ENCODE data around the gene CNIH3.

Gene CNIH3

GRCh38 chr1:224749916-224750315 is 133.8 kb downstream of the CNIH3 start:
- no peak for DNase-seq
- in situ Hi-C loops (cut with HindIII; ENCODE audit: low pct_ligation_motif_present, low pct_unique_long_range_greater_than_20kb, low sequenced_read_pairs), result no loop called here

- DNase-seq, result no peak
- in situ Hi-C loops (cut with HindIII; ENCODE audit: low pct_ligation_motif_present, low pct_unique_long_range_greater_than_20kb, low sequenced_read_pairs), result no loop called here
These were observed 135.7 kb downstream of the CNIH3 start for GRCh38 chr1:224751624-224752311.

- in situ Hi-C loops (cut with HindIII; ENCODE audit: low pct_ligation_motif_present, low pct_unique_long_range_greater_than_20kb, low sequenced_read_pairs), result no loop called here
- DNase-seq, result no peak
These were observed 137.4 kb downstream of the CNIH3 start for GRCh38 chr1:224753491-224753890.

GRCh38 chr1:224755586-224755985 is 139.5 kb downstream of the CNIH3 start:
- in situ Hi-C loops (cut with HindIII; ENCODE audit: low pct_ligation_motif_present, low pct_unique_long_range_greater_than_20kb, low sequenced_read_pairs), result no loop called here
- no peak for DNase-seq

GRCh38 chr1:224757508-224757907 is 141.4 kb downstream of the CNIH3 start:
- in situ Hi-C loops (cut with HindIII; ENCODE audit: low pct_ligation_motif_present, low pct_unique_long_range_greater_than_20kb, low sequenced_read_pairs), result no loop called here
- DNase-seq, result no peak

- in situ Hi-C loops (cut with HindIII; ENCODE audit: low pct_ligation_motif_present, low pct_unique_long_range_greater_than_20kb, low sequenced_read_pairs), result no loop called here
These were observed 143.0 kb downstream of the CNIH3 start for GRCh38 chr1:224759135-224759534.

GRCh38 chr1:224759681-224760091 is 143.6 kb downstream of the CNIH3 start:
- in situ Hi-C loops (cut with HindIII; ENCODE audit: low pct_ligation_motif_present, low pct_unique_long_range_greater_than_20kb, low sequenced_read_pairs), result no loop called here
- no peak for DNase-seq

More at GRCh38 chr1:224759135-224759534, 143.0 kb downstream of the CNIH3 start:
- no peak for DNase-seq

GRCh38 chr1:224760163-224760562 is 144.0 kb downstream of the CNIH3 start:
- in situ Hi-C loops (cut with HindIII; ENCODE audit: low pct_ligation_motif_present, low pct_unique_long_range_greater_than_20kb, low sequenced_read_pairs), result no loop called here
- DNase-seq, result no peak

- in situ Hi-C loops (cut with HindIII; ENCODE audit: low pct_ligation_motif_present, low pct_unique_long_range_greater_than_20kb, low sequenced_read_pairs), result no loop called here
- no peak for DNase-seq
These were observed 145.1 kb downstream of the CNIH3 start for GRCh38 chr1:224761245-224761644.

GRCh38 chr1:224762046-224762445 is 145.9 kb downstream of the CNIH3 start:
- in situ Hi-C loops (cut with HindIII; ENCODE audit: low pct_ligation_motif_present, low pct_unique_long_range_greater_than_20kb, low sequenced_read_pairs), result no loop called here
- DNase-seq, result no peak

GRCh38 chr1:224762701-224763100 is 146.6 kb downstream of the CNIH3 start:
- no peak for DNase-seq
- in situ Hi-C loops (cut with HindIII; ENCODE audit: low pct_ligation_motif_present, low pct_unique_long_range_greater_than_20kb, low sequenced_read_pairs), result no loop called here

GRCh38 chr1:224763126-224763775 is 147.1 kb downstream of the CNIH3 start:
- in situ Hi-C loops (cut with HindIII; ENCODE audit: low pct_ligation_motif_present, low pct_unique_long_range_greater_than_20kb, low sequenced_read_pairs), result no loop called here
- DNase-seq, result no peak

GRCh38 chr1:224766266-224766665 is 150.1 kb downstream of the CNIH3 start:
- in situ Hi-C loops (cut with HindIII; ENCODE audit: low pct_ligation_motif_present, low pct_unique_long_range_greater_than_20kb, low sequenced_read_pairs), result no loop called here

GRCh38 chr1:224767031-224767430 is 150.9 kb downstream of the CNIH3 start:
- no peak for DNase-seq
- in situ Hi-C loops (cut with HindIII; ENCODE audit: low pct_ligation_motif_present, low pct_unique_long_range_greater_than_20kb, low sequenced_read_pairs), result no loop called here

More at GRCh38 chr1:224766266-224766665, 150.1 kb downstream of the CNIH3 start:
- no peak for DNase-seq

GRCh38 chr1:224767676-224768075 is 151.6 kb downstream of the CNIH3 start:
- in situ Hi-C loops (cut with HindIII; ENCODE audit: low pct_ligation_motif_present, low pct_unique_long_range_greater_than_20kb, low sequenced_read_pairs), result no loop called here
- no peak for DNase-seq

- in situ Hi-C loops (cut with HindIII; ENCODE audit: low pct_ligation_motif_present, low pct_unique_long_range_greater_than_20kb, low sequenced_read_pairs), result no loop called here
- DNase-seq, result no peak
These were observed 152.9 kb downstream of the CNIH3 start for GRCh38 chr1:224768971-224769370.

GRCh38 chr1:224769452-224770335 is 153.6 kb downstream of the CNIH3 start:
- in situ Hi-C loops (cut with HindIII; ENCODE audit: low pct_ligation_motif_present, low pct_unique_long_range_greater_than_20kb, low sequenced_read_pairs), result no loop called here
- DNase-seq, result no peak

GRCh38 chr1:224770336-224770693 is 154.2 kb downstream of the CNIH3 start:
- in situ Hi-C loops (cut with HindIII; ENCODE audit: low pct_ligation_motif_present, low pct_unique_long_range_greater_than_20kb, low sequenced_read_pairs), result no loop called here
- peak; percentile 50 for DNase-seq

GRCh38 chr1:224773646-224774045 is 157.5 kb downstream of the CNIH3 start:
- no peak for DNase-seq
- in situ Hi-C loops (cut with HindIII; ENCODE audit: low pct_ligation_motif_present, low pct_unique_long_range_greater_than_20kb, low sequenced_read_pairs), result no loop called here

Data from ACHN (cell line).